Epithelial cell of esophagus (primary cell): ENCODE measurements around the gene RENBP.

Experiments
- DNase-seq: peaks from one replicate; pipeline ENCODE4 v3.0.0; 2010; ENCODE audit warnings: low read depth
- H3K4me3 ChIP-seq: 2 replicates; pipeline ENCODE4 v1.5.1; 2011; ENCODE audit warnings: mild to moderate bottlenecking, low read length, control low read depth
- TF ChIP-seq, protein P1 (sequence below): IDR thresholded peaks from 2 replicates; pipeline ENCODE4 v1.5.1; 2011; ENCODE audit warnings: low read depth, mild to moderate bottlenecking, low read length, control low read depth, inconsistent platforms; ENCODE audit not compliant: insufficient read depth; ENCODE audit errors: missing control alignments

The RENBP gene

DNA sequence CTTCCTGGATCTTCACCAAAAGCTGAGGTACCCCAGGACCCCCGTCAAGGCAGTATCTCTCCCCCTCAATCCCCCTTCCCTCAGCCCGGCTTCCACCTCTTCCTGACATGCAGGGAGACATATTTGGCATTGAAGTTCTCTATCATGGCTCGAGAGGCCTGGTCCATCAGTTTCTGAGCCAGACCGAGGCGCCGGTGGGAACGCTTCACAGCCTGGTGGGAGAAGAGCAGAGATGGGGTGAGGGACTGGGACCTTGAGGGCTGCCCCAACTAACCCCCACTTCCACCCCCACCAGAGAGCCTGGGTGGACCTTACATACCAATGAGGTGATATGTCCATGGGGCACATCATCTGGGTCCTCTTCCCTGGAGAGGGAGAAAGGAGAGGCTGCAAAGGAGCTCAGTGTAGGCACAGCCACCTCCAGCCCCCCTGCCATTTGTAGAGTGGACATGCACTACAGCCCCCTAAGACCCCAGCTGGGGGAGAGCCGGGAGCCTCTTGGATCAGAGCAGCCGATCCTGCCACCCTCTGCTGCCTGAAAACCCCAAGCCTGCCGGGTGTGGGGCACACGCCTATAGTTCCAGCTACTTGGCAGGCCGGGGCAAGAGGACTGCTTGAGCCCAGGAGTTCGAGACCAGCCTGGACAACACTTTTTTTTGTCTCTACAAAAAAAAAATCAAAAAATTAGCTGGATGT, 12.1 kb downstream of the RENBP start:
- no peak for DNase-seq
- H3K4me3 ChIP-seq, result no peak overlapping the region
- TF ChIP-seq, protein P1, sequence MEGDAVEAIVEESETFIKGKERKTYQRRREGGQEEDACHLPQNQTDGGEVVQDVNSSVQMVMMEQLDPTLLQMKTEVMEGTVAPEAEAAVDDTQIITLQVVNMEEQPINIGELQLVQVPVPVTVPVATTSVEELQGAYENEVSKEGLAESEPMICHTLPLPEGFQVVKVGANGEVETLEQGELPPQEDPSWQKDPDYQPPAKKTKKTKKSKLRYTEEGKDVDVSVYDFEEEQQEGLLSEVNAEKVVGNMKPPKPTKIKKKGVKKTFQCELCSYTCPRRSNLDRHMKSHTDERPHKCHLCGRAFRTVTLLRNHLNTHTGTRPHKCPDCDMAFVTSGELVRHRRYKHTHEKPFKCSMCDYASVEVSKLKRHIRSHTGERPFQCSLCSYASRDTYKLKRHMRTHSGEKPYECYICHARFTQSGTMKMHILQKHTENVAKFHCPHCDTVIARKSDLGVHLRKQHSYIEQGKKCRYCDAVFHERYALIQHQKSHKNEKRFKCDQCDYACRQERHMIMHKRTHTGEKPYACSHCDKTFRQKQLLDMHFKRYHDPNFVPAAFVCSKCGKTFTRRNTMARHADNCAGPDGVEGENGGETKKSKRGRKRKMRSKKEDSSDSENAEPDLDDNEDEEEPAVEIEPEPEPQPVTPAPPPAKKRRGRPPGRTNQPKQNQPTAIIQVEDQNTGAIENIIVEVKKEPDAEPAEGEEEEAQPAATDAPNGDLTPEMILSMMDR, result no peak

DNA sequence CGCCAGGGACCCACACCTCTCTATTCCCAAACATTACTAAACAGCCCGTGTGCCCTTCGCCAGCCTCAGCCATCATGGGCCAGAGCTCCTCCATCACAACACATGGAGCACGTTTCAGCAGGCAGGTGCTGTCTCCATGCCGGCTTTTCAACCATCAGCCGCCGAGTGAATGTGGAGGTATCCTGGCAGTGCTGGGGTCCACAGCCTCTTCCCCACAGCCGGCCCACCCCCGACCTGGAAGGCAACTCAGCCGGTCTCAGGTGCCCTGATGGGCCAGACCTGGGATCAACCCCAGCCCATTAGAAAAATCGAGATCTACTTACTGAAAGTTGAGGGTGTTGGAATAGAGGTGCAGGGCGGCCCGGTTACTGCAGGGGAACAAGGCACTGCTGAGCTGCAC, 12.7 kb downstream of the RENBP start:
- TF ChIP-seq, protein P1, result no peak
- no peak for DNase-seq
- H3K4me3 ChIP-seq, result no peak overlapping the region

DNA sequence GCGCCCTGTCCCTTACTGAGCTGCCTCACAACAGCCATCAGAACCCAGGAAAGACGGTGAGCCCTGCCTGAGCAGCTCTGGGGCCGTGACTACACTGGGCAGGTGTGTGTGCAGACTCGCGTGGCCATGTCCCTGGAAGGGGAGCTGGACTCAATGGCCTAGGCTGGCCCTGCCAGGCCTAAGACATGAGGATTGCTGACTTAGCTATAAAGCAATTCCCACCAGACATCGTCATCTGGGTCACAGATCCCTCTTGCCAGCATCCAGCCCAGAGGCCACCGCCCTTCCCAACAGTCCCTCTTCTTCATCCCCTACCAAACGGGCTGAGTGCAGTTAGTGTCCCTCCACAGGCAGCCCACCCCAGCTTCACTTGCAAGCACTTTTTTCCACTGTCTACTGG, 13.3 kb downstream of the RENBP start:
- no peak overlapping the region for H3K4me3 ChIP-seq
- TF ChIP-seq, protein P1, result no peak
- DNase-seq, result no peak

DNA sequence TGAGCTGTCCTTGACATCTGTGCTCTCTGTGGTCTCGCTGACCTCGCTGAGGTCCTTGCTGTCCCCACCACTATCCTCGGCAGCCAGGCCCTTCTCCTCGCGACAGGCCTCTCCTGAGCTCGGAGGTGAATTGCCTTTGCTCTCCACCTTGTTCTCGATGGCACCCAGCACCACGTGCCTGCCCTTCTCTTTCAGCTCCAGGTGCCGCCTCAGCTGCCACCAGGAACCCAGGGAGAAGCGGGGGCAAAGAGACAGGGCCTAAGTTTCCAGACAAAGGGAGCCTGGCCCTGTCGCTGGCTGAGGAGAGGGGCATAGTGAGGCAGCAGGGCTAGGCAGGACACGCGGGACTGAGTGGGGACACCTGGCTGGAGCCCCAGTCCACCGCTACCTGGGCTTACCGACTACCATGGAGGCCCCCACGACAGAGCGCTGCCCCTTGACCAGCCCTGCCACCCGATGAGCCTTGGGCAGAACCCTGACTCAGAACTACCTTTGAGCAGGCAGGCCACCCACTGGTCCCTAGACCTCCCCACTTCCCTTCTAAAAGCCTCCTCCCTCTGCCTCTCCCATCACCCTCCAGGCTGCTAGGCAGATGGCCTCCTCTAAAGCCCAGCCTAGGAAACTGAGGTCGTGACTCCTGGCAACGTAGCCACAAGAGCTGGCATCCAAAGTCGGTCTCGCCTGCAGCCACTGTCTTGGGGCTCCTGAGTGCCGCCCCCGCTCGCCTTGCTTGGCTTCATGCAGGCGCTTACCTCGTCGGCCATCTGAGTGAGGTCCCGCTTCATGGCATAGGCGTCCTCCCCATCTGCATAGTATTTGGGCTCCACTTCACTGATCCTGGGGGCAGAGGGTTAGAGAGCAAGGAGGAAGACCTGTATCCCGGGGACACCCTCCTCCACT, 14.2 kb downstream of the RENBP start:
- H3K4me3 ChIP-seq, result no peak overlapping the region
- no peak for DNase-seq
- TF ChIP-seq, protein P1, result no peak

DNA sequence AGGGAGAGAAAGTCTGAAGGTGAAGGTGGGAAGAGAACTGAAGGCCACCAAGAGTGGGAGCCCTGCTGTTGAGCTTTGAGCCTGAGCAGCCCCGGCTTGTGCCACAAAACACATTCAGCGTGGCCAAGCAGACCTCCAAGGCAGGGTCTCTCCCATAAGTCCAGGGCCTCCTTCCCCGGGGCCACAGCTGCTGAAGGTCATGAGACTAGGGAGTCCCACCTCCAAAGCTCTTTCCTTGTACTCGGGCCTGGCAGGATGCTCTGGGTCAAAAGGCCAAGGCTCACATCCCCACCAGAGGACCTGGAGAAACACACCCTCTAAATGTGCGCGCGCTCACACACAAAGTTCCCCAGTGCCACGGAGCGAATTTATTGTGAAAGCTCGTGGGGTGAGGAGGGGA, 14.9 kb downstream of the RENBP start:
- no peak overlapping the region for H3K4me3 ChIP-seq
- no peak for DNase-seq
- TF ChIP-seq, protein P1, result no peak

DNA sequence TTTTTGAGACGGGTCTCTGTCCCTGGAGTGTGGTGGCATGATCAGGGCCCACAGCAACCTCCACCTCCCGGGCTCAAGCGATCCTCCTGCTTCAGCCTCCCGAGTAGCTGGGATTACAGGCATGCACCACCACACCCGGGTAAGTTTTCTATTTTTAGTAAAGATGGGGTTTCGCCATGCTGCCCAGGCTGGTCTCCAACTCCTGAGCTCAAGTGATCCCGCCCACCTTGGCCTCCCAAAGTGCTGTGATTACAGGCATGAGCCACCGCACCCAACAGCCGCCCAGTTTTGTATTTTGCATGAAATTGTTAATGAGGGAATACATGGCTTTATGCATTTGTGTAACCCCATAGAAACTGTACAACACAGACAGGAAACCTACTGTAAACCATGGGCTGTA, 15.6 kb downstream of the RENBP start:
- no peak for DNase-seq
- no peak overlapping the region for H3K4me3 ChIP-seq
- TF ChIP-seq, protein P1, result no peak
